HG02970 (cell line): ENCODE results near the gene KIAA2012.

Experiments
- ATAC-seq: cut with Tn5 transposase; IDR thresholded peaks from one replicate; pipeline ENCODE4 v1.9.1; 2021; ENCODE audit warnings: mild to moderate bottlenecking, moderate library complexity, moderate number of reproducible peaks; ENCODE audit not compliant: unreplicated experiment, low FRiP score

The KIAA2012 gene

GRCh38 chr2:202249521-202250253 is 176.6 kb downstream of the KIAA2012 start:
- no peak for ATAC-seq

- ATAC-seq: no peak
Measured at GRCh38 chr2:202251494-202251893, 178.4 kb downstream of the KIAA2012 start.
